Measurements from ENCODE around the gene TSPEAR.
A peak's percentile ranks its signal among the peaks of the same experiment; 100 is the strongest.

DNA sequence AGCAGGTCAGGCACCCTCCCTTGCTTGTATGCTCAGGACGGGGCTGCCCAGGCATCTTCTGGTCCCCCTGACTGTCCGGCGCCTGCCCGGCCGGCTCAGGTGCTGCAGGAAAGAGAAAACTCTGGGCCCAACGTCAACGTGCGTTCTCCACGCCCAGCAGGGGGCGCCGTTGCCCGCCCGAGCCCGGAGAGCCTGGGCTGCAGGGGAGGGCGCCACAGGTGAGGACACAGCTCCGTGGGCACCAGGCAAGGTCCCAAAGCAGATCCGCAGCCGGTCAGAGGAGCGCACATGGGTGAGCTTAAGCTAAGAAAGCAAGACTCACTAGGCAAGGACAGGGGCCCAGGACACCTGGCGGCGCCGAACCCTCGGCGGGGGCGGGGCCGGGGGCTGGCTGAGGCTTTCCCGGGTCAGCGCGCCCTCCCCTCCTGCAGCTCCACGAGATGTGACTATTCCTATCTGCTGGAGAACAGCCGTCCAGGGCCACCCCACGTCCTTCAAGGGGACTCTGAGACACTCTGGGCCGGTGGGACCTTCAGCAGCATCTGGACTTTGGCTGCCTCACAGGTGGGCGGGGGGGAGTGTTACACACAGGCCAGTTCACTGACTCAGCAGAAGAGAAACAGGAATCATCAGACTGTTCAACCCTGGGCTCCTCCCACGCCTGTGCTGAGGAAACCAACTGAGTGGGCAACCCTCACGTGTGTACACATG, 200.7 kb downstream of the TSPEAR start:
- TF ChIP-seq, protein P1, sequence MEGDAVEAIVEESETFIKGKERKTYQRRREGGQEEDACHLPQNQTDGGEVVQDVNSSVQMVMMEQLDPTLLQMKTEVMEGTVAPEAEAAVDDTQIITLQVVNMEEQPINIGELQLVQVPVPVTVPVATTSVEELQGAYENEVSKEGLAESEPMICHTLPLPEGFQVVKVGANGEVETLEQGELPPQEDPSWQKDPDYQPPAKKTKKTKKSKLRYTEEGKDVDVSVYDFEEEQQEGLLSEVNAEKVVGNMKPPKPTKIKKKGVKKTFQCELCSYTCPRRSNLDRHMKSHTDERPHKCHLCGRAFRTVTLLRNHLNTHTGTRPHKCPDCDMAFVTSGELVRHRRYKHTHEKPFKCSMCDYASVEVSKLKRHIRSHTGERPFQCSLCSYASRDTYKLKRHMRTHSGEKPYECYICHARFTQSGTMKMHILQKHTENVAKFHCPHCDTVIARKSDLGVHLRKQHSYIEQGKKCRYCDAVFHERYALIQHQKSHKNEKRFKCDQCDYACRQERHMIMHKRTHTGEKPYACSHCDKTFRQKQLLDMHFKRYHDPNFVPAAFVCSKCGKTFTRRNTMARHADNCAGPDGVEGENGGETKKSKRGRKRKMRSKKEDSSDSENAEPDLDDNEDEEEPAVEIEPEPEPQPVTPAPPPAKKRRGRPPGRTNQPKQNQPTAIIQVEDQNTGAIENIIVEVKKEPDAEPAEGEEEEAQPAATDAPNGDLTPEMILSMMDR (IDR thresholded peaks at IDR 0.05), result peak; percentile 86
- TF ChIP-seq POLR2AphosphoS5 (IDR thresholded peaks at IDR 0.05; ENCODE audit: low read depth, low read length) (no peak), SIN3A (IDR thresholded peaks at IDR 0.05; ENCODE audit: borderline replicate concordance, insufficient read depth, low read depth, low read length) (no peak), TCF7L2 (IDR thresholded peaks at IDR 0.05; ENCODE audit: low read depth, low read length) (no peak)
- TF ChIP-seq, protein P2, sequence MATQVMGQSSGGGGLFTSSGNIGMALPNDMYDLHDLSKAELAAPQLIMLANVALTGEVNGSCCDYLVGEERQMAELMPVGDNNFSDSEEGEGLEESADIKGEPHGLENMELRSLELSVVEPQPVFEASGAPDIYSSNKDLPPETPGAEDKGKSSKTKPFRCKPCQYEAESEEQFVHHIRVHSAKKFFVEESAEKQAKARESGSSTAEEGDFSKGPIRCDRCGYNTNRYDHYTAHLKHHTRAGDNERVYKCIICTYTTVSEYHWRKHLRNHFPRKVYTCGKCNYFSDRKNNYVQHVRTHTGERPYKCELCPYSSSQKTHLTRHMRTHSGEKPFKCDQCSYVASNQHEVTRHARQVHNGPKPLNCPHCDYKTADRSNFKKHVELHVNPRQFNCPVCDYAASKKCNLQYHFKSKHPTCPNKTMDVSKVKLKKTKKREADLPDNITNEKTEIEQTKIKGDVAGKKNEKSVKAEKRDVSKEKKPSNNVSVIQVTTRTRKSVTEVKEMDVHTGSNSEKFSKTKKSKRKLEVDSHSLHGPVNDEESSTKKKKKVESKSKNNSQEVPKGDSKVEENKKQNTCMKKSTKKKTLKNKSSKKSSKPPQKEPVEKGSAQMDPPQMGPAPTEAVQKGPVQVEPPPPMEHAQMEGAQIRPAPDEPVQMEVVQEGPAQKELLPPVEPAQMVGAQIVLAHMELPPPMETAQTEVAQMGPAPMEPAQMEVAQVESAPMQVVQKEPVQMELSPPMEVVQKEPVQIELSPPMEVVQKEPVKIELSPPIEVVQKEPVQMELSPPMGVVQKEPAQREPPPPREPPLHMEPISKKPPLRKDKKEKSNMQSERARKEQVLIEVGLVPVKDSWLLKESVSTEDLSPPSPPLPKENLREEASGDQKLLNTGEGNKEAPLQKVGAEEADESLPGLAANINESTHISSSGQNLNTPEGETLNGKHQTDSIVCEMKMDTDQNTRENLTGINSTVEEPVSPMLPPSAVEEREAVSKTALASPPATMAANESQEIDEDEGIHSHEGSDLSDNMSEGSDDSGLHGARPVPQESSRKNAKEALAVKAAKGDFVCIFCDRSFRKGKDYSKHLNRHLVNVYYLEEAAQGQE (IDR thresholded peaks at IDR 0.05; ENCODE audit: insufficient read depth in 1 of 2, low read depth in 2 of 2, low read length in 1 of 2), result no peak
